HepG2 (cell line): ENCODE measurements around the gene SLC17A9. TPM values are rescaled to one million over a fixed set of nuclear protein-coding genes. Genes with fewer than 3 reads are reported as not detected.
A peak's percentile ranks its signal among the peaks of the same experiment; 100 is the strongest.

Experiments
- ARID4A ChIP-seq: sonication (generic); formaldehyde crosslinking; IDR thresholded peaks from 2 replicates; pipeline ENCODE4 v1.5.0; 2020; ENCODE audit warnings: mild to moderate bottlenecking, missing genetic modification reagents, borderline replicate concordance
- CBX2 ChIP-seq, 2 experiments: fragments of 200-600 bp in 1 of 2; sonication (generic); formaldehyde crosslinking in 1 of 2; IDR thresholded peaks; 2 replicates each; pipeline versions ENCODE4 v1.7.0 to v1.8.1; 2018 to 2022; ENCODE audit warnings: low read depth in 2 of 2, low read length in 1 of 2, mild to moderate bottlenecking in 1 of 2, missing genetic modification reagents in 1 of 2
- LBX2 ChIP-seq: sonication (generic); formaldehyde crosslinking; IDR thresholded peaks from 2 replicates; pipeline ENCODE4 v1.5.0; 2020; ENCODE audit warnings: missing genetic modification reagents, mild to moderate bottlenecking, borderline replicate concordance
- MXD4 ChIP-seq: IDR thresholded peaks from 2 replicates; pipeline ENCODE4 v1.6.1; 2016; ENCODE audit warnings: mild to moderate bottlenecking, missing biosample characterization, missing genetic modification reagents
- POGK ChIP-seq: sonication (generic); formaldehyde crosslinking; conservative IDR thresholded peaks from 2 replicates; pipeline ENCODE4 v1.8.0; 2022; ENCODE audit warnings: mild to moderate bottlenecking, moderate library complexity, missing genetic modification reagents
- RAD51 ChIP-seq: fragments of 450-650 bp; IDR thresholded peaks from 2 replicates; pipeline ENCODE4 v1.6.1; 2016; ENCODE audit warnings: borderline replicate concordance
- RARA ChIP-seq: IDR thresholded peaks from 2 replicates; pipeline ENCODE4 v1.6.1; 2016; ENCODE audit warnings: missing genetic modification reagents, missing compliant biosample characterization
- STAT6 ChIP-seq: sonication (generic); formaldehyde crosslinking; IDR thresholded peaks from 2 replicates; pipeline ENCODE4 v1.4.0; 2020; ENCODE audit warnings: missing genetic modification reagents, mild to moderate bottlenecking, borderline replicate concordance
- ZBTB10 ChIP-seq: sonication (generic); formaldehyde crosslinking; IDR thresholded peaks from 2 replicates; pipeline ENCODE4 v1.4.0; 2020; ENCODE audit warnings: missing genetic modification reagents, borderline replicate concordance
- ZBTB7B ChIP-seq: sonication (generic); formaldehyde crosslinking; IDR thresholded peaks from 2 replicates; pipeline ENCODE4 v1.4.0; 2020; ENCODE audit warnings: missing genetic modification reagents
- ZNF136 ChIP-seq: sonication (generic); formaldehyde crosslinking; IDR thresholded peaks from 2 replicates; pipeline ENCODE4 v1.8.1; 2022; ENCODE audit warnings: low read depth, mild to moderate bottlenecking, moderate library complexity, missing genetic modification reagents
- ZNF160 ChIP-seq: sonication (generic); formaldehyde crosslinking; IDR thresholded peaks from 2 replicates; pipeline ENCODE4 v1.8.0; 2022; ENCODE audit warnings: mild to moderate bottlenecking, inconsistent platforms, missing genetic modification reagents
- ZNF432 ChIP-seq: sonication (generic); formaldehyde crosslinking; IDR thresholded peaks from 2 replicates; pipeline ENCODE4 v1.5.0; 2020; ENCODE audit warnings: missing genetic modification reagents, mild to moderate bottlenecking, borderline replicate concordance
- ZNF768 ChIP-seq: sonication (generic); formaldehyde crosslinking; IDR thresholded peaks from 2 replicates; pipeline ENCODE4 v1.4.0; 2020; ENCODE audit warnings: missing genetic modification reagents
- polyA plus RNA-seq, 8 experiments: library from polyadenylated mRNA; depleted of rRNA in 3 of 8; stranded (reverse) in 7 of 8; unstranded in 1 of 8; fragments of >200 nt; fragmentation: Illumina TruSeq in 4 of 8; extraction: Trizol in 4 of 8; gene quantifications; 2 replicates each; pipeline versions ENCODE4 v1.2.1 to v1.2.3, GENCODE V29; 2011 to 2016; ENCODE audit warnings: low read depth in 4 of 8, missing spikeins in 1 of 8, mixed read lengths in 1 of 8; ENCODE audit not compliant: insufficient read depth in 1 of 8
- total RNA-seq, 5 experiments: library from RNA; depleted of rRNA; stranded (reverse); fragments of >200 nt; fragmentation: Illumina TruSeq; extraction: Trizol; gene quantifications; 2 replicates each; pipeline ENCODE4 v1.2.3, GENCODE V29; 2016; ENCODE audit warnings: low read depth in 1 of 5

Gene SLC17A9
- total and polyA plus RNA-seq, 2 of the 13 experiments (the other 11 are each of a cell fraction or from before 2014, with no cell fraction given), result 110 to 191 TPM

- peak; percentile 79 for TF ChIP-seq ARID4A (CRISPR knock-in tag)
- TF ChIP-seq ZBTB10 (CRISPR knock-in tag), result no peak
- peak; percentile 42; the same call in 1 of the 2 replicates for TF ChIP-seq POGK
- TF ChIP-seq ZNF768 (CRISPR knock-in tag), result peak; percentile 77
- TF ChIP-seq RAD51, result no peak; the same call in 1 of the 2 replicates
- peak; percentile 72; the same call in 1 of the 2 replicates for TF ChIP-seq ZBTB7B
- 0 out of 2 replicates have a peak, but pooled peaks have one; percentile 50 for TF ChIP-seq ZNF160 (CRISPR knock-in tag)
- peak; percentile 38; the same call in 1 of the 2 replicates for TF ChIP-seq RARA (CRISPR knock-in tag)
- no peak for TF ChIP-seq ZNF432 (CRISPR knock-in tag)
- peak; percentile 80; the same call in 1 of the 2 replicates for TF ChIP-seq LBX2 (CRISPR knock-in tag)
- TF ChIP-seq CBX2 (IDR thresholded peaks at IDR 0.05; ENCODE audit: low read depth, low read length), result no peak
- peak; percentile 82; the same call in 1 of the 2 replicates for TF ChIP-seq CBX2 (CRISPR knock-in tag; IDR thresholded peaks at IDR 0.05; ENCODE audit: low read depth)
- no peak for TF ChIP-seq STAT6 (CRISPR knock-in tag)
- no peak for TF ChIP-seq ZNF136
- TF ChIP-seq MXD4 (CRISPR knock-in tag), result no peak
Observed at GRCh38 chr20:62971950-62972844, 19.7 kb downstream of the SLC17A9 start (continued).
